Hypothalamus (tissue), 51 donors: ENCODE data around the gene UGT1A6.
"Not testable (repeated sequence)": the region's sequence is repeated elsewhere in the genome, so short reads cannot be mapped to it uniquely, and the experiment has no call there.

Experiments used
- DNase-seq, 51 donors: peaks; one replicate each; lab custom pipeline; 2025; lab: John Stamatoyannopoulos, UW

Gene UGT1A6

GRCh38 chr2:233713262-233713615 is 20.5 kb downstream of the UGT1A6 start:
- no peak for DNase-seq

- DNase-seq: no peak
These were observed 21.4 kb downstream of the UGT1A6 start for GRCh38 chr2:233714121-233714520.

- no peak for DNase-seq
These were observed 25.9 kb downstream of the UGT1A6 start, which contains the start of gene UGT1A4 for GRCh38 chr2:233718552-233718951. Gene UGT1A4 (plus strand): TSS chr2:233718736. CDS start chr2:233718821, 85 bp downstream.

GRCh38 chr2:233728723-233729301 is 36.1 kb downstream of the UGT1A6 start, which contains the start of gene UGT1A3:
Gene UGT1A3 (plus strand): TSS chr2:233729042. CDS start chr2:233729127, 85 bp downstream.
- no peak for DNase-seq

- not testable (repeated sequence) for DNase-seq
These were observed 44.4 kb downstream of the UGT1A6 start for GRCh38 chr2:233736868-233737653.

- DNase-seq: no peak
These were observed 48.2 kb downstream of the UGT1A6 start for GRCh38 chr2:233740870-233741269.

GRCh38 chr2:233743464-233744259 is 51.0 kb downstream of the UGT1A6 start:
- no peak for DNase-seq

- DNase-seq: no peak
These were observed 52.5 kb downstream of the UGT1A6 start for GRCh38 chr2:233745073-233745755.

- not testable (repeated sequence) for DNase-seq
These were observed 53.1 kb downstream of the UGT1A6 start for GRCh38 chr2:233745838-233746237.

- DNase-seq: no peak
These were observed 54.0 kb downstream of the UGT1A6 start for GRCh38 chr2:233746475-233747282.

GRCh38 chr2:233747283-233747544 is 54.5 kb downstream of the UGT1A6 start:
- no peak for DNase-seq

- DNase-seq: not testable (repeated sequence)
These were observed 58.0 kb downstream of the UGT1A6 start for GRCh38 chr2:233750689-233751088.

GRCh38 chr2:233751212-233752009 is 58.7 kb downstream of the UGT1A6 start:
- DNase-seq: not testable (repeated sequence)

- no peak for DNase-seq
These were observed 62.4 kb downstream of the UGT1A6 start for GRCh38 chr2:233754872-233755611.

GRCh38 chr2:233756429-233757081 is 63.9 kb downstream of the UGT1A6 start:
- DNase-seq: no peak

- no peak for DNase-seq
These were observed 65.5 kb downstream of the UGT1A6 start for GRCh38 chr2:233758141-233758540.

- DNase-seq: no peak
These were observed 66.2 kb downstream of the UGT1A6 start for GRCh38 chr2:233758849-233759248.

- DNase-seq: no peak
These were observed 67.4 kb downstream of the UGT1A6 start, which contains the start of gene UGT1A1 for GRCh38 chr2:233760043-233760442. Gene UGT1A1 (plus strand): TSS chr2:233760270. CDS start chr2:233760288, 18 bp downstream.
